ENCODE data around the gene ABLIM1. TPM values are rescaled to one million over a fixed set of nuclear protein-coding genes. Genes with fewer than 3 reads are reported as not detected.

The ABLIM1 gene
- total RNA-seq, 1 experiment from 2014 or later: 274 TPM

DNA sequence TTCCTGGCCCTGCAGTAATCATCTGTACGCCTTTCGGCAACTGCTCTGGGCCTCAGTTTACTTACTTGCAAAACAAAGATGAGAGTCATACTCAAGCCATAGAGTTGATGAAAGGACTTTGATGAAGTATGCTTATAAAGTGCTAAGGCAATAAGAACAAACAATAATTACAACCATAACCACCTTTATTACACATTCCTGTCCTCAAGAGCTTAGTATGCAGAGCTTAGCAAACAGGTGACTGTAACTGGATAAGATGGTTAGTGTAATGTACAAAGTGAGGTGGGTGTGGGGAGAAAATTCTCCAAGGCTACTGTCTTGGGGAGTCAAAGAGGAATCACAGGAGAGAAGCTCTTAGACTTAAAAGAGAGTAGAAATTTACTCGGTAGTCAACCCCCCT lies 136.8 kb downstream of the ABLIM1 start:
- Histone ChIP-seq H3K36me3 (ENCODE audit: control insufficient read depth, insufficient read depth, low read length) (peaks cover 5% of the 10 kb centered on the region; the same call in 1 of the 2 replicates), H3K4me1 (ENCODE audit: control insufficient read depth, insufficient read depth, low read length) (peaks cover 70% of the 10 kb centered on the region), H3K27me3 (ENCODE audit: control insufficient read depth, insufficient read depth, low read length) (no peaks in the 10 kb centered on the region), H3K4me3 (ENCODE audit: low read depth in 2 of 2, low read length in 2 of 2) (no peak overlapping the region), H3K27ac (ENCODE audit: low read length) (no peak overlapping the region), H3K9me3 (ENCODE audit: control insufficient read depth, insufficient read depth, low read depth, low read length) (no peaks in the 10 kb centered on the region)
- CTCF ChIA-PET: interaction anchor here (0.6 kb wide), 1 partner anchor 183 kb away, joined by 3 read pairs; no protein-coding TSS in a partner anchor
- in situ Hi-C loops (cut with HindIII; ENCODE audit: low pct_unique_long_range_greater_than_20kb, low sequenced_read_pairs): no loop called here
- POLR2A ChIA-PET: no interaction called here
- no peak for ATAC-seq
- no TSS peak for BruUV-seq (replicated peaks)
- no peak for TF ChIP-seq POLR2AphosphoS5 (IDR thresholded peaks at IDR 0.05; ENCODE audit: low read depth, low read length)
- TF ChIP-seq SIN3A (IDR thresholded peaks at IDR 0.05; ENCODE audit: borderline replicate concordance, insufficient read depth, low read depth, low read length): no peak
- TF ChIP-seq, protein P1, sequence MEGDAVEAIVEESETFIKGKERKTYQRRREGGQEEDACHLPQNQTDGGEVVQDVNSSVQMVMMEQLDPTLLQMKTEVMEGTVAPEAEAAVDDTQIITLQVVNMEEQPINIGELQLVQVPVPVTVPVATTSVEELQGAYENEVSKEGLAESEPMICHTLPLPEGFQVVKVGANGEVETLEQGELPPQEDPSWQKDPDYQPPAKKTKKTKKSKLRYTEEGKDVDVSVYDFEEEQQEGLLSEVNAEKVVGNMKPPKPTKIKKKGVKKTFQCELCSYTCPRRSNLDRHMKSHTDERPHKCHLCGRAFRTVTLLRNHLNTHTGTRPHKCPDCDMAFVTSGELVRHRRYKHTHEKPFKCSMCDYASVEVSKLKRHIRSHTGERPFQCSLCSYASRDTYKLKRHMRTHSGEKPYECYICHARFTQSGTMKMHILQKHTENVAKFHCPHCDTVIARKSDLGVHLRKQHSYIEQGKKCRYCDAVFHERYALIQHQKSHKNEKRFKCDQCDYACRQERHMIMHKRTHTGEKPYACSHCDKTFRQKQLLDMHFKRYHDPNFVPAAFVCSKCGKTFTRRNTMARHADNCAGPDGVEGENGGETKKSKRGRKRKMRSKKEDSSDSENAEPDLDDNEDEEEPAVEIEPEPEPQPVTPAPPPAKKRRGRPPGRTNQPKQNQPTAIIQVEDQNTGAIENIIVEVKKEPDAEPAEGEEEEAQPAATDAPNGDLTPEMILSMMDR (IDR thresholded peaks at IDR 0.05): no peak
- TF ChIP-seq, protein P2, sequence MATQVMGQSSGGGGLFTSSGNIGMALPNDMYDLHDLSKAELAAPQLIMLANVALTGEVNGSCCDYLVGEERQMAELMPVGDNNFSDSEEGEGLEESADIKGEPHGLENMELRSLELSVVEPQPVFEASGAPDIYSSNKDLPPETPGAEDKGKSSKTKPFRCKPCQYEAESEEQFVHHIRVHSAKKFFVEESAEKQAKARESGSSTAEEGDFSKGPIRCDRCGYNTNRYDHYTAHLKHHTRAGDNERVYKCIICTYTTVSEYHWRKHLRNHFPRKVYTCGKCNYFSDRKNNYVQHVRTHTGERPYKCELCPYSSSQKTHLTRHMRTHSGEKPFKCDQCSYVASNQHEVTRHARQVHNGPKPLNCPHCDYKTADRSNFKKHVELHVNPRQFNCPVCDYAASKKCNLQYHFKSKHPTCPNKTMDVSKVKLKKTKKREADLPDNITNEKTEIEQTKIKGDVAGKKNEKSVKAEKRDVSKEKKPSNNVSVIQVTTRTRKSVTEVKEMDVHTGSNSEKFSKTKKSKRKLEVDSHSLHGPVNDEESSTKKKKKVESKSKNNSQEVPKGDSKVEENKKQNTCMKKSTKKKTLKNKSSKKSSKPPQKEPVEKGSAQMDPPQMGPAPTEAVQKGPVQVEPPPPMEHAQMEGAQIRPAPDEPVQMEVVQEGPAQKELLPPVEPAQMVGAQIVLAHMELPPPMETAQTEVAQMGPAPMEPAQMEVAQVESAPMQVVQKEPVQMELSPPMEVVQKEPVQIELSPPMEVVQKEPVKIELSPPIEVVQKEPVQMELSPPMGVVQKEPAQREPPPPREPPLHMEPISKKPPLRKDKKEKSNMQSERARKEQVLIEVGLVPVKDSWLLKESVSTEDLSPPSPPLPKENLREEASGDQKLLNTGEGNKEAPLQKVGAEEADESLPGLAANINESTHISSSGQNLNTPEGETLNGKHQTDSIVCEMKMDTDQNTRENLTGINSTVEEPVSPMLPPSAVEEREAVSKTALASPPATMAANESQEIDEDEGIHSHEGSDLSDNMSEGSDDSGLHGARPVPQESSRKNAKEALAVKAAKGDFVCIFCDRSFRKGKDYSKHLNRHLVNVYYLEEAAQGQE (IDR thresholded peaks at IDR 0.05; ENCODE audit: insufficient read depth in 1 of 2, low read depth in 2 of 2, low read length in 1 of 2): no peak
- TF ChIP-seq TCF7L2 (IDR thresholded peaks at IDR 0.05; ENCODE audit: low read depth, low read length): no peak
- intact Hi-C loops (cut with micrococcal nuclease; ENCODE audit: unreplicated experiment): no loop called here
- no peak for DNase-seq (ENCODE audit: low read depth, low spot score)

DNA sequence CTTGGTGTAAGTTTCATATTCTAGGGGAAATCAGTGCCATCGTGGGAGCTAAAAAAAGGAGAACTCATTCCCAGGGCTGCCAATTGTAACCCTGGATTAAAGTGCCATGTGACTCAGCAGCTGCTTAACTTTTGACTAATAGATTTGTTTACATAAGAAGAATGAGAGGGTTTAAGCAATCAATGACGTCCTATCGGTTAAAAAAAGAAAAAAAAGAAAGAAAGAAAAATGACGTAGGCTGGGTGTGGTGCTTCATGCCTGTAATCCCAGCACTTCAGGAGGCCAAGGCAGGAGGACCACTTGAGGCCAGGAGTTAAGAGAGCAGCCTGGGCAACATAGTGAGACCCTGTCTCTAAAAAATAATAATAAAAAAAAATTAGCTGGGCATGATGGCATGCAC lies 137.6 kb downstream of the ABLIM1 start:
- peaks cover 62% of the 10 kb centered on the region for H3K4me1 ChIP-seq (ENCODE audit: control insufficient read depth, insufficient read depth, low read length)
- DNase-seq (ENCODE audit: low read depth, low spot score): peak; percentile 82

More for the DNA sequence above, 137.6 kb downstream of the ABLIM1 start:
- no peaks in the 10 kb centered on the region for H3K27me3 ChIP-seq (ENCODE audit: control insufficient read depth, insufficient read depth, low read length)
- ChIA-PET CTCF (interaction anchor here (0.6 kb wide), 1 partner anchor 184 kb away, joined by 3 read pairs; no protein-coding TSS in a partner anchor), POLR2A (no interaction called here)
- H3K9me3 ChIP-seq (ENCODE audit: control insufficient read depth, insufficient read depth, low read depth, low read length): no peaks in the 10 kb centered on the region
- H3K27ac ChIP-seq (ENCODE audit: low read length): no peak overlapping the region
- 0 out of 2 replicates have a peak, but pooled peaks cover 2% of the 10 kb centered on the region for H3K36me3 ChIP-seq (ENCODE audit: control insufficient read depth, insufficient read depth, low read length)
- TF ChIP-seq, protein P2 (IDR thresholded peaks at IDR 0.05; ENCODE audit: insufficient read depth in 1 of 2, low read depth in 2 of 2, low read length in 1 of 2): no peak
- TF ChIP-seq, protein P1 (IDR thresholded peaks at IDR 0.05): no peak
- TF ChIP-seq POLR2AphosphoS5 (IDR thresholded peaks at IDR 0.05; ENCODE audit: low read depth, low read length): no peak
- TF ChIP-seq SIN3A (IDR thresholded peaks at IDR 0.05; ENCODE audit: borderline replicate concordance, insufficient read depth, low read depth, low read length): no peak
- TF ChIP-seq TCF7L2 (IDR thresholded peaks at IDR 0.05; ENCODE audit: low read depth, low read length): no peak
- intact Hi-C loops (cut with micrococcal nuclease; ENCODE audit: unreplicated experiment): no loop called here
- in situ Hi-C loops (cut with HindIII; ENCODE audit: low pct_unique_long_range_greater_than_20kb, low sequenced_read_pairs): no loop called here
- no TSS peak for BruUV-seq (replicated peaks)
- H3K4me3 ChIP-seq (ENCODE audit: low read depth in 2 of 2, low read length in 2 of 2): no peak overlapping the region
- ATAC-seq: peak; percentile 30; the same call in 1 of the 2 replicates

Data from Panc1 (cell line).